ENCODE measurements around the gene MYO18B.

The MYO18B gene

GRCh38 chr22:25749420-25750169 is 7.6 kb downstream of the MYO18B start:
- DNase-seq: no peak

- no peak for DNase-seq
These were observed 8.7 kb downstream of the MYO18B start for GRCh38 chr22:25750569-25751173.

- no peak for DNase-seq
These were observed 9.2 kb downstream of the MYO18B start for GRCh38 chr22:25751174-25751581.

GRCh38 chr22:25752615-25753214 is 10.7 kb downstream of the MYO18B start:
- no peak for DNase-seq

DNA sequence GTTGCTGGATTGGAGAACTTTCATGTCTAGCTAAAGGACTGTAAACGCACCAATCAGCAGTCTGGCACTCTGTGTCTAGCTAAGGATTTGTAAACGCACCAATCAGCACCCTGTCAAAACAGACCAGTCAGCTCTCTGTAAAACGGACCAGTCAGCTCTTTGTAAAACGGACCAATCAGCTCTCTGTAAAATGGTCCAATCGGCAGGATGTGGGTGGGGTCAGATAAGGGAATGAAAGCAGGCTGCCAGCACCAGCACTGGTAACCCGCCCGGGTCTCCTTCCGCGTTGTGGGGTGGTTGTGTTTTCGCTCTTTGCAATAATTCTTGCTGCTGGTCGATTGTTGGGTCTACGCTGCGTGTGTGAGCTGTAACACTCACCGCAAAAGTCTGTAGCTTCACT is 11.3 kb downstream of the MYO18B start:
- no peak for DNase-seq

GRCh38 chr22:25754527-25755202 is 12.7 kb downstream of the MYO18B start:
- no peak for DNase-seq

GRCh38 chr22:25757686-25758085 is 15.7 kb downstream of the MYO18B start:
- no peak for DNase-seq

GRCh38 chr22:25758316-25758715 is 16.3 kb downstream of the MYO18B start:
- DNase-seq: no peak

DNA sequence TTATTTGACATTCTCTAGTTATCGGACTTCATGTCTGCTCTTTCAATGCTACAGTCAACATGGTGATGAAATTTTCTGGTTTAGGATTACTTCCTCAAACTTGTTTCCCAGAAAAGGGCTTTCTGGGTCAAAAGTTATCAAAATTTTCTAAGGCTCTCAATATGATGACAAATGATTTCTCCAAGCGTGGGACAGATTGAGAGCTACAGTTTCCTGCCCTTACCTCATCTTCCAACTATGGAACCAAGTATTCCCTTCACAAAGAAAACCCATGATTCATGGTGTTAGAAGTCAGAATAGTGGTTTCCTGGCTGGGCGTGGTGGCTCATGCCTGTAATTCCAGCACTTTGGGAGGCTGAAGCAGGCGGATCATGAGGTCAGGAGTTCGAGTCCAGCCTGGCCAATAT is 17.8 kb downstream of the MYO18B start:
- DNase-seq: no peak

GRCh38 chr22:25760294-25760693 is 18.3 kb downstream of the MYO18B start:
- DNase-seq: no peak

DNA sequence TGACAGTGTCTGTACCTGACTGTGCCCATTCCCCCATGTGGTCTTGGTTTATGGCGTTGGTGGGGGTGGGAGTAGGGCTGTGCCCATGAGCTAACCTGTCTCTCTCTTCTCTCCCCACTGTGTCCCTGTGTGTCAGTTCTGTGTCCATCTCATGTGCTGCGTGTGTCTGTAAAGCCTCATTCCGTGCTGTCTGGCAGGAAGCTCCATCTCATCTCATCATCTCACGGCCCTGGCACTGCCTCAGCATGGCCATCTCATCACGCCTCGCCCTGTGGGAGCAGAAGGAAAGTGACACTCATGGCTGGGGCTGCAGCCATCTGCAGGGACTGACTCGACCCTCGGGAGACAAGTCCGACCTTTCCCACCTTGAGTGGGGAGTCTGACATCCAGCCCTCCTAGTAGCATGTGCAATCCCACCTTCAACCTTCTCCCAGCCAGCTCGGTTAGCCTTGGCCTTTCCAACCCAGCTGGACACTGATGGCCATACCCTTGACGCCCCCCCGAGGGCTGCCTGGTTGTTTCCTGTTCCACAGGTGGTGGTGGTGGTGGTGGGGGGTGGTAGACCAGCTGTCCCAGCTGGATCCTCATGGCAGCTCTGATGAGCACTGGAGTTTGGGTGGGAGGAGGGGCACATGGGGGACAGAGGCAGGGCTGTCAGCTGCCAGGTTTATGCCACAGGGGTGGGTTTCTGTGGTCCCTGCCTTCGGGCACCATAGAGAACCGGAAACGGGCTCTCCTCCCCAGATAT is 19.0 kb downstream of the MYO18B start:
- DNase-seq: no peak

DNA sequence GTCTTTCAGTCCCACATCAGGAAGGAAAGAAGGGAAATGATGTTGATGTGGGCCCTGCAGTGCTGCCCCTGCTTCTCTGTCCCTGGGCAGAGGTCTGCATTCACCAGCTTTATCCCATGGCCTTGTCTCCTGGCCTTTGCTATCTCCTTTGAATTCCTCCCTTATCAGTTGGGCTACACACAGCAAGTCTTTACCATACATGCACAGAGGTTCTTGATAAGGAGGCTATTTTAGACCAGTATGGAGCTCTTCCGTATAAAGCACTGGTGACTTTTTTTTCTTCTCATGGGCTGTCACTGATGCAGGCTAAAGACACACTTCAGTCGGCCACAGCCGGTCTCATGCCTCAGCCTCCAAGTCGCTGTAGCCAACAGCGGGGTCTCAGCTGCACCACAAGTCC is 20.2 kb downstream of the MYO18B start:
- DNase-seq: no peak

GRCh38 chr22:25763239-25763777 is 21.3 kb downstream of the MYO18B start:
- DNase-seq: no peak

GRCh38 chr22:25764270-25765015 is 22.5 kb downstream of the MYO18B start:
- no peak for DNase-seq

DNA sequence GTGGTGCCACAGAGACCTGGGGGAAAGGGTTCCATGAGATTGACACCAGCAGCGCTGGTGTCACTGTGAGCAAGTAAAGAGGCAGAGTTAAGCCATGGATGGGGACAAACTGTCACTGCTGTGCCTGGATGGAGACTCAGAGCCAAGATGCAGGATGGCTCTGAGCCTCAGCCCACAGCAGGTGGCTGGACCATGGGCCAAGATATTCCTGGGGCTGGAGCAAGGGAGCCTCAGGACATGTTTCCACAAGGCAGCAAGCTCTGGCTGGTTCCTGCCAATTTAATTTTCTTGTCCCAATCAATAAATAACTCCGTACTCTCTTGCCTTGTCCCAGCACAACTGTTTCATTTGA is 23.0 kb downstream of the MYO18B start:
- no peak for DNase-seq

DNA sequence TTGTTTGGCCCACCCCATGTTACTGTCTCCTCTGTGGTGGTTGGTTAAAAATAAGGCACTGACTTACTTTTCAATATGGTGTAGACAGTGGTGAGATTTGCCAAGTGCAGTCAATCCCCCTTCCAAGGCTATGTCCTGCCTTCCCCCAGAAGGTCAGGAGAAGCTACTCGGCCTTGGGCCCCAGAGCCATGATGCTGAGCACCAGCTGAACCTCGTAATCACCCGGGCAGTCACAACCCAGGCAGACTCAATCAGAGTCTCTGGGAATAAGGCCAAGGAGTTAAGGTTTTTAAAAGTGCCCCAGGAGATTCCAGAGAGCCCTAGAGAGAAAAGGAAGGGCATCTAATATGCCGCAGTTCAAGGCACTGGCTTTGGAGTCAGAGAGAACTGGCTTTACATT is 23.8 kb downstream of the MYO18B start:
- no peak for DNase-seq

GRCh38 chr22:25766418-25766817 is 24.4 kb downstream of the MYO18B start:
- no peak for DNase-seq

- no peak for DNase-seq
These were observed 28.3 kb downstream of the MYO18B start for GRCh38 chr22:25770333-25770732.

DNA sequence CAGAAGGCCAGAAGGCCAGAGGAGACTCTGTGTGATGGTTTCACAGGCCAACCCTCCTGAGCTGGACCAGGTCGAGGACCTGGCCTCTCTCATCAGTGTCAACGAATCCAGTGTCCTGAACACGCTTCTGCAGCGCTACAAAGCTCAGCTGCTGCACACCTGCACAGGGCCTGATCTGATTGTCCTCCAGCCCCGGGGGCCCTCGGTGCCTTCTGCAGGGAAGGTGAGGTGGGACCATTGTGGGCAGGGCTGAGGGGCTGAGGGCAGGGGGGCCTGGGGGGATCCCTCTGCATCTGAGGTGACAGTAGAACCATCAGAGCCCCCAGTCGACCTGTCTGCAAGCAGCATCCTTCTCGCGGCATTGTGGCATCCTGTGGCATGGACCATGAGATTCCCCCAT is 30.3 kb downstream of the MYO18B start:
- no peak for DNase-seq

- DNase-seq: no peak
These were observed 32.6 kb downstream of the MYO18B start for GRCh38 chr22:25774575-25775026.

GRCh38 chr22:25775531-25775930 is 33.5 kb downstream of the MYO18B start:
- no peak for DNase-seq

DNA sequence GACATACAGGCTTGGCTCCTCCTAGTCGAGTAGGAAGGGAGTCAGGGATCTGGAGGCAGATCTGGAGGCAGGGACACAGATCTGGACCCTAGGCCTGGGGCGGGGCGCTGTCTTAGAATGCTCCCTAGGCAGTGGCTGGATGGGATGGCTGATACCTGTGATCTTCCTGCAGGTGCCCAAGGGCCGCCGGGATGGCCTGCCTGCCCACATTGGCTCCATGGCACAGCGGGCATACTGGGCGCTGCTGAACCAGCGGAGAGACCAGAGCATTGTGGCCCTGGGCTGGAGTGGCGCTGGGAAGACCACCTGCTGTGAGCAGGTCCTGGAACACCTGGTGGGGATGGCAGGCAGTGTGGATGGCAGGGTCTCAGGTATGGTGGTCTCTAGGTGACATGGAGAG is 35.4 kb downstream of the MYO18B start:
- DNase-seq: no peak
